Right lobe of liver (tissue), 6 donors: Measurements from ENCODE around the gene WDFY4. TPM values are rescaled to one million over a fixed set of nuclear protein-coding genes. Genes with fewer than 3 reads are reported as not detected.

ENCODE experiments used
- ATAC-seq, 4 donors: fragments of 200-7000 bp; cut with Tn5 transposase; one replicate each; pipeline ENCODE4 v1.9.1; 2020; ENCODE audit warnings: mild to moderate bottlenecking in 4 of 4, moderate library complexity in 4 of 4
- DNase-seq, 3 donors: peaks; one replicate each; pipeline ENCODE4 v3.0.0-alpha.2; 2020
- H3K27ac ChIP-seq, 3 donors: fragments of 200-600 bp; one replicate each; pipeline ENCODE4 v1.8.0; 2022
- H3K27me3 ChIP-seq, 2 donors: fragments of 200-600 bp; one replicate each; pipeline ENCODE4 v1.8.0; 2022
- H3K36me3 ChIP-seq, 4 donors: fragments of 200-600 bp; sonication (generic) in 1 of 4; one replicate each; pipeline versions ENCODE4 v1.5.1 to v1.8.0; 2017 to 2022; ENCODE audit warnings: control low read depth in 1 of 4
- H3K4me1 ChIP-seq, 4 donors: fragments of 200-600 bp; sonication (generic) in 1 of 4; one replicate each; pipeline versions ENCODE4 v1.5.1 to v1.8.0; 2017 to 2022; ENCODE audit warnings: control low read depth in 1 of 4
- H3K4me3 ChIP-seq, 3 donors: fragments of 200-600 bp; one replicate each; pipeline ENCODE4 v1.8.0; 2022
- H3K9me3 ChIP-seq, 4 donors: fragments of 200-600 bp; sonication (generic) in 1 of 4; one replicate each; pipeline versions ENCODE4 v1.5.1 to v1.8.0; 2017 to 2022; ENCODE audit warnings: control low read depth in 1 of 4
- CTCF ChIP-seq, 4 donors: fragments of 200-600 bp in 3 of 4; fragments of 450-650 bp in 1 of 4; IDR thresholded peaks; one replicate each; pipeline versions ENCODE4 v1.5.1 to v1.8.0; 2016 to 2022; ENCODE audit warnings: antibody characterized with exemption in 4 of 4, mild to moderate bottlenecking in 2 of 4
- POLR2A ChIP-seq: fragments of 450-650 bp; IDR thresholded peaks from one replicate; pipeline ENCODE4 v1.6.1; 2017; ENCODE audit warnings: antibody characterized with exemption, mild to moderate bottlenecking
- WGBS: methylation state at CpG from one replicate; pipeline ENCODE4 v1.1.6; 2018; ENCODE audit warnings: low coverage, low lambda C conversion rate; ENCODE audit not compliant: insufficient coverage; ENCODE audit errors: missing lambda C conversion rate; 5-methylcytosine and 5-hydroxymethylcytosine counted together
- intact Hi-C, 2 donors: fragments of 100-400 bp; cut with DNase I; formaldehyde crosslinking; loops; one replicate each; pipeline versions ENCODE4 v1.11.2 to v1.14.1; 2022
- total RNA-seq, 6 experiments: library from RNA; depleted of rRNA in 2 of 6; stranded (reverse); fragments of >200 nt in 2 of 6; fragmentation: NEBNext Ultra II Directional in 3 of 6; extraction: Animal tissue kit (Norgen Biotek cat#: 25700) in 3 of 6; gene quantifications; one replicate each; pipeline versions ENCODE4 v1.1.0 to v1.2.4, GENCODE V29; 2016 to 2023
- donor health status: DM: no; HTN: yes; CAD: no.
- donor health status: DM: no; HTN: no; CAD: no.
- donor health status: DM: no; HTN: no; CAD: no.
- donor health status: DM: no; HTN: yes; CAD: no.
- donor health status: DM: no; HTN: yes; CAD: no.

The WDFY4 gene
- total RNA-seq, 6 experiments from 2014 or later = 1.4 to 4.1 (median 1.9) TPM

GRCh38 chr10:48958598-48959190 is 274.0 kb downstream of the WDFY4 start:
- intact Hi-C loops = no loop called here
- Histone ChIP-seq H3K9me3 (no peaks in the 10 kb centered on the region), H3K4me3 (no peak overlapping the region), H3K4me1 (no peaks in the 10 kb centered on the region), H3K36me3 (no peaks in the 10 kb centered on the region), H3K27ac (no peak overlapping the region), H3K27me3 (no peaks in the 10 kb centered on the region)
- WGBS = 67% methylated on average over 1 of the region's 1 CpG
- TF ChIP-seq CTCF (IDR thresholded peaks at IDR 0.05) (no peak), POLR2A (no peak)
- DNase-seq = no peak
- no peak for ATAC-seq

- intact Hi-C loops = no loop called here
- H3K4me1 ChIP-seq = no peaks in the 10 kb centered on the region
- TF ChIP-seq POLR2A (no peak), CTCF (IDR thresholded peaks at IDR 0.05) (no peak)
- no peak overlapping the region for H3K4me3 ChIP-seq
- no peak overlapping the region for H3K27ac ChIP-seq
- ATAC-seq (no peak), DNase-seq (no peak)
- no peaks in the 10 kb centered on the region for H3K36me3 ChIP-seq
- no peaks in the 10 kb centered on the region for H3K27me3 ChIP-seq
- 83% methylated on average over 1 of the region's 1 CpG for WGBS
- H3K9me3 ChIP-seq = no peaks in the 10 kb centered on the region
Observed at GRCh38 chr10:48964038-48964437, 279.4 kb downstream of the WDFY4 start.

- no peaks in the 10 kb centered on the region for H3K36me3 ChIP-seq
- DNase-seq (no peak), ATAC-seq (no peak)
- intact Hi-C loops = no loop called here
- H3K27me3 ChIP-seq = no peaks in the 10 kb centered on the region
- no peaks in the 10 kb centered on the region for H3K9me3 ChIP-seq
- H3K4me1 ChIP-seq = no peaks in the 10 kb centered on the region
- no peak overlapping the region for H3K4me3 ChIP-seq
- 94% methylated on average over 4 of the region's 4 CpGs for WGBS
- TF ChIP-seq POLR2A (no peak), CTCF (IDR thresholded peaks at IDR 0.05) (no peak)
- H3K27ac ChIP-seq = no peak overlapping the region
Observed at GRCh38 chr10:48965460-48965859, 280.8 kb downstream of the WDFY4 start.

- Histone ChIP-seq H3K27me3 (no peaks in the 10 kb centered on the region), H3K27ac (no peak overlapping the region), H3K4me1 (no peaks in the 10 kb centered on the region), H3K4me3 (no peak overlapping the region), H3K9me3 (no peaks in the 10 kb centered on the region), H3K36me3 (no peaks in the 10 kb centered on the region)
- intact Hi-C loops = no loop called here
- 60% methylated on average over 1 of the region's 3 CpGs for WGBS
- no peak for TF ChIP-seq POLR2A
- ATAC-seq (no peak), DNase-seq (no peak)
Observed at GRCh38 chr10:48968036-48968435, 283.4 kb downstream of the WDFY4 start.

GRCh38 chr10:48970046-48970445 is 285.4 kb downstream of the WDFY4 start:
- H3K27ac ChIP-seq = no peak overlapping the region
- WGBS = 83% methylated on average over 2 of the region's 14 CpGs
- intact Hi-C loops = no loop called here
- DNase-seq (no peak), ATAC-seq (no peak)
- H3K9me3 ChIP-seq = no peaks in the 10 kb centered on the region
- no peaks in the 10 kb centered on the region for H3K36me3 ChIP-seq
- TF ChIP-seq POLR2A (no peak), CTCF (IDR thresholded peaks at IDR 0.05) (no peak)
- H3K4me1 ChIP-seq = no peaks in the 10 kb centered on the region
- H3K27me3 ChIP-seq = no peaks in the 10 kb centered on the region
- no peak overlapping the region for H3K4me3 ChIP-seq
